Measurements from ENCODE around the gene SYNPO2. TPM values are rescaled to one million over a fixed set of nuclear protein-coding genes. Genes with fewer than 3 reads are reported as not detected.

The SYNPO2 gene
- total RNA-seq, 1 experiment from 2014 or later = 0.87 TPM

GRCh38 chr4:119087121-119087520 is 198.5 kb downstream of the SYNPO2 start:
- DNase-seq = no peak
- intact Hi-C loops (cut with micrococcal nuclease; ENCODE audit: unreplicated experiment) = no loop called here
- H2AFZ ChIP-seq = no peak overlapping the region

GRCh38 chr4:119087656-119088055 is 199.0 kb downstream of the SYNPO2 start:
- Histone ChIP-seq H3K27ac (no peak overlapping the region), H3K36me3 (ENCODE audit: low read depth) (no peaks in the 10 kb centered on the region), H3F3A (ENCODE audit: insufficient read depth, low read depth) (no peaks in the 10 kb centered on the region), H3K4me2 (no peak overlapping the region), H3K27me3 (ENCODE audit: insufficient read depth, low read depth) (no peaks in the 10 kb centered on the region), H3K9me3 (ENCODE audit: insufficient read depth, low read depth) (no peaks in the 10 kb centered on the region), H3K9me2 (ENCODE audit: insufficient read depth) (no peaks in the 10 kb centered on the region), H3K79me2 (ENCODE audit: low read depth) (no peaks in the 10 kb centered on the region), H2AFZ (no peak overlapping the region), H4K20me1 (ENCODE audit: insufficient read depth) (no peaks in the 10 kb centered on the region), H3K4me1 (replicated peaks; ENCODE audit: insufficient read depth) (no peaks in the 10 kb centered on the region), H3K4me3 (no peak overlapping the region)
- no TSS peak for BruUV-seq (replicated peaks)
- ChIA-PET POLR2A (ENCODE audit: unreplicated experiment) (no interaction called here), CTCF (interaction anchor here (0.6 kb wide), 1 partner anchor 44 kb away, joined by 3 read pairs; no protein-coding TSS in a partner anchor)
- TF ChIP-seq EZH2 (IDR thresholded peaks at IDR 0.05; ENCODE audit: low read depth) (no peak), CTCF (conservative IDR thresholded peaks at IDR 0.05) (no peak)
- intact Hi-C loops (cut with micrococcal nuclease; ENCODE audit: unreplicated experiment) = no loop called here
- no peak for DNase-seq

More at GRCh38 chr4:119087121-119087520, 198.5 kb downstream of the SYNPO2 start:
- no peaks in the 10 kb centered on the region for H3K4me1 ChIP-seq (replicated peaks; ENCODE audit: insufficient read depth)
- no peaks in the 10 kb centered on the region for H3K79me2 ChIP-seq (ENCODE audit: low read depth)
- BruUV-seq (replicated peaks) = no TSS peak
- no peaks in the 10 kb centered on the region for H3K9me2 ChIP-seq (ENCODE audit: insufficient read depth)
- no peak overlapping the region for H3K4me3 ChIP-seq
- ChIA-PET CTCF (interaction anchor here (0.6 kb wide), 1 partner anchor 43 kb away, joined by 3 read pairs; no protein-coding TSS in a partner anchor), POLR2A (ENCODE audit: unreplicated experiment) (no interaction called here)
- no peaks in the 10 kb centered on the region for H3K36me3 ChIP-seq (ENCODE audit: low read depth)
- no peak overlapping the region for H3K27ac ChIP-seq
- H4K20me1 ChIP-seq (ENCODE audit: insufficient read depth) = no peaks in the 10 kb centered on the region
- no peaks in the 10 kb centered on the region for H3K9me3 ChIP-seq (ENCODE audit: insufficient read depth, low read depth)
- no peak overlapping the region for H3K4me2 ChIP-seq
- TF ChIP-seq EZH2 (IDR thresholded peaks at IDR 0.05; ENCODE audit: low read depth) (no peak), CTCF (conservative IDR thresholded peaks at IDR 0.05) (peak; percentile 21; the same call in 1 of the 2 replicates)
- no peaks in the 10 kb centered on the region for H3K27me3 ChIP-seq (ENCODE audit: insufficient read depth, low read depth)
- no peaks in the 10 kb centered on the region for H3F3A ChIP-seq (ENCODE audit: insufficient read depth, low read depth)

- no peak for TF ChIP-seq CTCF (conservative IDR thresholded peaks at IDR 0.05)
- TF ChIP-seq EZH2 (IDR thresholded peaks at IDR 0.05; ENCODE audit: low read depth) = no peak
- Histone ChIP-seq H3K4me1 (replicated peaks; ENCODE audit: insufficient read depth) (0 out of 2 replicates have a peak, but pooled peaks cover 8% of the 10 kb centered on the region), H3K36me3 (ENCODE audit: low read depth) (no peaks in the 10 kb centered on the region), H3K27me3 (ENCODE audit: insufficient read depth, low read depth) (no peaks in the 10 kb centered on the region), H3K4me3 (no peak overlapping the region), H3K4me2 (0 out of 2 replicates have a peak overlapping the region, but pooled peaks have one; percentile 26), H3K27ac (no peak overlapping the region), H2AFZ (no peak overlapping the region; the same call in 1 of the 2 replicates), H3K9me3 (ENCODE audit: insufficient read depth, low read depth) (no peaks in the 10 kb centered on the region), H4K20me1 (ENCODE audit: insufficient read depth) (no peaks in the 10 kb centered on the region), H3F3A (ENCODE audit: insufficient read depth, low read depth) (no peaks in the 10 kb centered on the region), H3K9me2 (ENCODE audit: insufficient read depth) (no peaks in the 10 kb centered on the region), H3K79me2 (ENCODE audit: low read depth) (no peaks in the 10 kb centered on the region)
- intact Hi-C loops (cut with micrococcal nuclease; ENCODE audit: unreplicated experiment) = no loop called here
- no TSS peak for BruUV-seq (replicated peaks)
- DNase-seq = no peak
- CTCF ChIA-PET = no interaction called here
- POLR2A ChIA-PET (ENCODE audit: unreplicated experiment) = no interaction called here
Measured at GRCh38 chr4:119093042-119093827, 204.6 kb downstream of the SYNPO2 start.

Measured in PC-9 (cell line).